Stimulated activated CD8-positive, alpha-beta memory T cell treated with anti-CD3 and anti-CD28 coated beads, Interleukin-2, amount 100 ng/mL, for 1 hour (primary cell): ENCODE measurements around the gene ELAVL1.
"Not testable (repeated sequence)": the region's sequence is repeated elsewhere in the genome, so short reads cannot be mapped to it uniquely, and the experiment has no call there.

Source experiments
- DNase-seq, 2 donors: peaks; one replicate each; pipeline ENCODE4 v3.0.0-alpha.2; 2020; ENCODE audit warnings: low read depth in 2 of 2

ELAVL1 gene

DNA sequence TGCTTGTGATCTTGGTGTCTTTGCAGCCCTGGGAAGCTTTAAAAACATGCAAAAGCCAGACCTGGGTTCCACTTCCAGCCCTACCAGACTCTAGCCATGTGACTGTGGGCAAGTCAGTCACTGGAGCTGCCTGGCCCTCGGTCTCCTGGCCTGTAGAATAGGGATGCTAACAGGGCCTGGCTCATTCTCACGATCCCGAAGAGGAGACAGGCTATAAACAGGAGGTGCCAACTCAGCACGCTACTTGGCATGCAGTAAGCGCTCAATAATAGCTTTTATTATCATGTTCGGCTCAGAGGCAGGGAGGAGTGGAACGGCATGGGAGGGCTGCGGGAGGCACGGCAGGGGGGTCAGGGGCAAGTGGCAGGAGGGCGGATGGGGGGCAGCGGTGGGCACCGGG, 81.2 kb downstream of the ELAVL1 start:
- no peak for DNase-seq

DNA sequence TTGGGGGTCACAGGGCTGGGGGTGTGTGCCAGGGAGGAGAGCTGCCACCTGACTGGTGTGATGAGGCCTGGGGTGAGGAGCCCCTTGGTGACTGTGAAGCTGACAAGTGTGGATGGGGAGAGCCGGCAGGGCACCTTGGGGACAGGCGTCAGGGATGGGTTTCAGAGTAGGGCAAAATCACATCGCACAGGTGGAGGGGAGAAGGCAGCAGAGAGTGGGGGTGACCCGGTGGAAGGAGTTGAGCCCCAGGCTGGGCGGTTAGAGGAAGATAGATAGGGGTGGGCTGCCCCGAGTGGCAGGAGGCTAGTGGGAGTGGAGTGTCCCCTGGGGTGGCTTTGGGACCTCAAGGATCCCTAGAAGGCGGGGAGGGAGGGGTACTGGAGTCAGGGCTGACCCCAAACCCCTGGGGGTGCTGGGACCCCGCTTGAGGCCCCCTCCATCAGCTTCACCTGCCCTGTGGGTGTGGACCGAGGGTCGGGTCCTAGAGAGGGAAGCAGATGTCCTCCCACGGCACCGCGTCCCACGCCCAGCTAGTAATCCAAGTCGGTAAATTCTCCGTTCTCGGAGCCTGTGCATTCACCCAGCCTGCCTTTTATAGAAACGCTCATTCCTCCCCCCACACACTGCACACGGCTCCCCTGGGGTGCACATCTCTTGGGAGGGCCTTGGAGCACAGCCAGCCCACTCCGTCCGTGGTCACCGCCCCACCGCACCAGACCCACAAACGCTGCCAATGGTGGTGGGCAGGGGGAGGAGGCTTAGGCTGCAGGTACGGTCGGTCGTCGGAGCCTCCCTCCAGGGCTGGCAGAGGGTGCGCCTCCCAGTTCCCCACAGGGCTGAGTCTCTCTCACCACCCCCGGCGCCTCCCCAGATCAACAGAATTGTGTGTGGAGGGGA, 81.9 kb downstream of the ELAVL1 start:
- DNase-seq, result no peak

DNA sequence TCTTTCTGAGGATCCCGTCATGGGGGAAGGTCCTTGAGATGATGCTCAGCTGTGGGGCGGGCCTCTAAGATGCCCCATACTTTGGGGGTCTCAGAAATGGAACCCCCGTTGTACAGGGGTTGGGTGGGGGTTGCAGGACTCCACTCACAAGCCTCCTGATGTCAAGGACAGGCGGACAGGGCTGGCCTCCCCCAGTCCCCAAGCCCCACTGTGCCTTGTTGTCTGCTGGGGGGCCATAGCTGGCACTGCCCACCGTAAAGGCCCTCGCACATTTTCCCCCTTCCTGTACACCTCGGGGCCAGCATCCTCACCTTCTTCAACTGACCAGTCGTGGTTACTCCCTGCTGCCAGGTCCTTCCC, 82.6 kb downstream of the ELAVL1 start:
- DNase-seq, result no peak

DNA sequence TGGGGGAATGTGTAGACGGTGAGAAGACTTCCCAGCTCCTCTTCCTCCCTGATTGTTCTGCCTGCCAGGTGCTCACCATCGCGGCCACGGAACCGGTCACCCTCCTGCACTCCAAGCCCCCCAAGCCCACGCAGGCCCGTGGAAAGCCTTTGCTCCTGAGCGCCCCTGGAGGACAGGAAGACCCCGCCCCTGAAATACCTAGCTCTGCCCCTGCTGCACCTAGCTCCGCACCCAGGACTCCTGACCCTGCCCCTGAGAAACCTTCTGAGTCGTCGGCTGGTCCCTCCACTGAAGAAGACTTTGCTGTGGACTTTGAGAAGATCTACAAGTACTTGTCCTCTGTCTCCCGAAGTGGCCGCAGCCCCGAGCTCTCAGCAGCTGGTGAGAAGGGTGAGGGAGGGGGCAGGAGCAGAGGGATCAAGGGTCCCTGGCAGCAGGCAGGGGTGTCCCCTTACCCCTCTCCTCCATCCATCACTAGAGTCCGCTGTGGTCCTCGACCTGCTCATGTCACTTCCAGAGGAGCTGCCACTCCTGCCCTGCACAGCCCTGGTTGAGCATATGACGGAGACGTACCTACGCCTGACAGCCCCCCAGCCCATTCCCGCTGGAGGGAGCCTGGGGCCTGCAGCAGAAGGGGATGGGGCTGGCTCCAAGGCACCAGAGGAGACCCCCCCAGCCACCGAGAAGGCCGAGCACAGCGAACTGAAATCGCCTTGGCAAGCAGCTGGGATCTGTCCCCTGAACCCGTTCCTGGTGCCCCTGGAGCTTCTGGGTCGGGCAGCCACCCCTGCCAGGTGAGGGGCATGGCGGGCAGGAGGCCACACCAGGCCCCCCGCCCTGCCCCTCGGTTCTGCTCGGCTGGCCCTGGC, 83.2 kb downstream of the ELAVL1 start:
- DNase-seq, result no peak

DNA sequence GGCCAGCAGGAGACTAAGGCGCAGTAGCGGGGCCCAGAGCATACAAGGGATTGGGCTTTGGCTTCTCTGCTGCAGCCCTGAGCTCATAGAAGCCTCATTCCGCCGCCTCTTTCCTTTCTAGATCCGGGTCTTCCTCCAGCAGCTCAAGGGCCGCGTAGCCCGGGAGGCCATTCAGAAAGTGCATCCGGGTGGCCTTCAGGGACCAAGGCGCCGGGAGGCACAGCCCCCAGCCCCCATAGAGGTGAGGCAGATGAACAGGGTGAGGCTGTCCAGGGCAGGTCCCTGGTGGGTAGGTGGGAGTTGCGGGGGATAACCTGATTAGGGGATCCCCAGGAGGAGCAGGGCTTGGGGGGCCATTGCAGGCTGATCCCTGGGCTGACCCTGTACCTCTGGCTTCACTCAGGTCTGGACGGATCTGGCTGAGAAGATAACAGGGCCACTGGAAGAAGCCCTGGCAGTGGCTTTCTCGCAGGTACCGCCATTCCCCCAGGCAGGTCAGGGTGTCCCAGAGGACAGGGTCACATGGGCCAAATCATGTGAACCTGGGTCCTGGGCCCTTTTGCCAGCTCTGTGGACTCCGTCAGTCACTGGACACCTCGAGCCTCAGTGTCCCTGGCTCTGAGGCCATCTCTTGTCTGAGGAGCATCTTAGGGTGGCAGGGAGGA, 84.0 kb downstream of the ELAVL1 start:
- DNase-seq, result no peak

DNA sequence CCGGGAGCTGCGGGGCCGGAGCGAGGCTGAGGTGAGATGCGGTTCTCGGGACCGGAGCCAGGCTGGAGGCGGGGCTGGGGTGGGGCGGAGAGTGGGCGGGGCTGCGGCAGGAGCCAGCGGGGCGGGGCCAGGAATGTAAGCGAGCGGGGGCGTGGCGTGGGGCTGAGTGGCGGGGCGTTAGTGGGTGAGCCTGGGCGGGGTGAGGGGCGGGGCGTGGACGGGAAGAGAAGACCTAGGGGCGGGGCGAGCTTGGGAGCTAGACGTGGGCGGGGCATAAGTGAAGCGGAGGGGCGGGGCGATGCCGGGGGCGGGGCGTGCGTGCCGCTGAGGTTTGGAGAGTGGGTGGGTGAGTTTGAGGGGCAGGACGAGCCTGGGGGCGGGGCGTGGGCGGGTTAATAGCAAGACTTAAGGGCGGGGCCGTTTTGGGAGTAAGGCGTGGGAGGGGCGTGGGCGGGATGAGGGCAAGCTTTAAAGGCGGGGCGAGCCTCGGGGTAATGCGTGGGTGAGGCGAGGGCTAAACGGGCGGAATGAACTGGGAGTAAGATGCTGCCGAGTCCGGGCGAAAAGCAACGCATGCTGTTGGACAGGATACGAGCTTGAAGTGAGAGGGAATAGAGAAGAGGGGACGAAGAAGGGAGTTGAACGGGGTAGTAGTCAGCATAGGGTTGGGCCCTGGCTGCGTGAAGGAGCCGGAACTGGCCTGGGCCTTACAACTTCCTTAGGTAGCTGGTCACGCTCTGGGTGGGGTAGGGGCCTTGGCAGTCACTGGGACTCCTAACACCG, 84.7 kb downstream of the ELAVL1 start:
- peak; percentile 99 to 100 for DNase-seq

DNA sequence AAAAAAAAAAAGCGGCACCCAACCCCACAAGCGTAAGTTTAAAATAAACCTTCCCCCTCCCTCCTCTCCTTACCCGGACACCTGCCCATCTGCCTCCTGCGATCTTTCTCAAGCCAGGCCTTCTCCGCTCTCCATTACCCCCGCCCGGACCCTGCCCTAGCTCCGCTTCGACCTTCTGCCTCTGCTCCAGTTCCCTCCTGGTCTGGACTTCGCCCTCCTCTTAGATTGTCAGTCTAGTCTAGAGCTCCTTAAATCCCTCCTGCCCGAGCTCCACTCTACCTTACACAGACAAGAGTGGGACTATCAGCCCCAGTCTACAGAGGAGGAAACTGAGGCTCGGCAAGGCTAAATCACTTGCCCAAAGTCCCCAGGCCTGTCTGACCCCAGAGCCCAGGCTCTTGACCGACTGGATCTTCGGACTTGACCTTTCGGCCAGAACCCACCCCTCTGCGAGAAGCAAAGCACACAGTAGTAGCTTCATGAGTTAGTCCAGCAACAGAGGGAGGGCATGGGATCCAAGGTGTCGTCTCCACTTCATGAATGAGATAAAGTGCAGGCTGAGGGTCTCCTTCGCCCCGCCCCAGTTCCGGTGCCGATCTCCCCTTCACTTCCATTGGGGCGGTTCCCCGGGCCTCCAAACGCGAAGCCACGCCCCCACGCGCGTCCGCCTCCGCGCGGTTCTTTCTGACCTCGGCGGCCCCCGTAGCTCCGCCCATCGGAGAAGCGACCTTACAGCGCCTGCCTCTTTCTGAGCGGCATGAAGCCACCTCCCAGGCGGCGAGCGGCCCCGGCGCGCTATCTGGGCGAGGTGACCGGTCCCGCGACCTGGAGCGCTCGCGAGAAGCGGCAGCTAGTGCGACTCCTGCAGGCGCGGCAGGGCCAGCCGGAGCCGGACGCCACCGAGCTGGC, 85.6 kb downstream of the ELAVL1 start, which contains the start of gene SNAPC2:
TSS of gene SNAPC2 (plus strand) at position 729 of the 909 bp plus-strand sequence. CDS start at position 758, 29 bp downstream.
- DNase-seq, result peak; percentile 92

DNA sequence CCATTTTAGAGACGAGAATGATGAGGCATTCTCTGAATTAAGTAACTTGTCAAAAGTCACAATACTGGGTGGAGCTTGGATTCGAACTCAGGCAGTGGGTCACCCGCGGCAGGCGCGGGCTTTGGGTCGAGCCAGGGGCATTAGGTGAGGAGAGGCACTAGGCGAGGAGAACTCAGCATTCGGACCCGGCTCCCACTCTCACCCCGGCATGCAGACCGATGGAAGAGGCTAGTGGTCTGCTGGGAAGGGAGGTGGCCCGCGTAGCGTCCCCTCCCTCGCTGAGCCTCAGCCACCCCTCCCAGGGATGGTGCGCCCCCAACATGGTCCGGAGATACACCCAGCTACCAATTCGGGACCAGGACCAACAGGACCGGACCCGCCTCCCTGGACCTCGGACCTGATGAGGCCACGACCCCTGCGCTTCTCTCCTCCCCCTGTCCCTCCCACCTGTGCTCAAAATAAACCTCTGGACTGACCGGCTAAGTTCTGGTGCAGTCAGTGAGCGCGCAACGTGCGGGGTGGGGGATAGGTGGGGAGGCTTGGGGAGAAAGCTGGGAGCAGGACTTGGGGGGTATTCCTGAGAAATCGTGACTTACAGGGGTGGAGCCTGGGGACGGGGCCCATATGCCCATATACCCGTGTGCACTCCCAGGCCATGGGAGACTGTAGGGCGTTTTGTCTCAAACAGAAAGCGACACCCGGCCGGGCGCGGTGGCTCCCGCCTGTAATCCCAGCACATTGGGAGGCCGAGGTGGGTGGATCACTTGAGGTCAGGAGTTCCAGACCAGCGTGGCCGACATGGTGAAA, 86.6 kb downstream of the ELAVL1 start:
- no peak for DNase-seq

DNA sequence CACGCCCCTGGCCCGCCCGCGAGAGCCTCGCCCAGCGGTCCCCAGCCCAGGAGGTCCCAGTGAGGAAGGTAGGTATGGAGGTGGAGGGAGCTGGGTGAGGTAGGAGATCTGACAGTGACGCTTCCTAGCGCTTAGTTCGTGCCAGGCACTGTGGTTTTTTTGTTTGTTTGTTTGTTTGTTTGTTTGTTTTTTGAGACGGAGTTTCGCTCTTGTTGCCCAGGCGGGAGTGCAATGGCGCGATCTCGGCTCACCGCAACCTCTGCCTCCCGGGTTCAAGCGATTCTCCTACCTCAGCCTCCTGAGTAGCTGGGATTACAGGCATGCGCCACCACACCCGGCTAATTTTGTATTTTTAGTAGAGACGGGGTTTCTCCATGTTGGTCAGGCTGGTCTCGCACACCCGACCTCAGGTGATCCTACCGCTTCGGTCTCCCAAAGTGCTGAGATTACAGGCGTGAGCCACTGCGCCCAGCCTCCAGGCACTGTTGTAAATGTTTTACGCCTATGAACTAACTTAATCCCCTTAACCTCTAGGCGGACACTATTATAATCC, 87.3 kb downstream of the ELAVL1 start:
- DNase-seq, result not testable (repeated sequence)

DNA sequence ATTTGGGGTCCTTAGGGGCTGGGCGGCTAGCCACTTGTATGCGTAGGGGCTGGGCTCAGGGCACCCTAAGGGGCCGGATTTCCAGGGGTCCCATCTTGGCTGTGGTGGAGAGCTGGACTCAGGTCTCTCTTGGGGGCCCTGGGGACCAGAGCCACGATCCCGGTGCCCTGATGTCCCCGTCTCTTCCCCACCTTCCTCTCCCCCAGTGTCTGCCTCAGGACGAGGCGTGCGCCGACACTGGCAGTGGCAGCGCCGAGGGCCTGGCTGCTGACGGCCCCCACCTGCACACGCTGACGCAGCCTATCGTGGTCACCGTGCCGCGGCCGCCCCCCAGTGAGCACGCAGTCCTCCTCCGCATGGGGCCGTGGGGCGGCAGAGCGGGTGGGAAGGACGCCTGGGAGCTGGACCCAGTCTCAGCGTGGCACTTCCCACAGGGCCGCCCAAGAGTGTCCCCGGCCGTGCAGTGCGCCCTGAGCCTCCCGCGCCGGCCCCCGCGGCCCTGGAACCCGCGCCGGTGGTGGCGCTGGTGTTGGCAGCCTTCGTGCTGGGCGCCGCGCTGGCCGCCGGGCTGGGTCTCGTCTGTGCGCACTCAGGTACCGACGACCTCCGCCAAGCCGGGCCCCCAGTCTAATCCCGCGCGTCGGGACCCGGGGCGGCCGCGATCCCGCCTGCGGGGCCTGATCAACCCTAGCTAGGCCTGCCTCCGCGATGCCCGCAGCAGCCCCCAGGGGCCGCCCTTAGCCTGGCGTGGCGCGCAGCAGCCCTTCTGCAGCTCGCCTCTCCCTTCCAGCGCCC, 88.0 kb downstream of the ELAVL1 start:
- DNase-seq, result no peak

DNA sequence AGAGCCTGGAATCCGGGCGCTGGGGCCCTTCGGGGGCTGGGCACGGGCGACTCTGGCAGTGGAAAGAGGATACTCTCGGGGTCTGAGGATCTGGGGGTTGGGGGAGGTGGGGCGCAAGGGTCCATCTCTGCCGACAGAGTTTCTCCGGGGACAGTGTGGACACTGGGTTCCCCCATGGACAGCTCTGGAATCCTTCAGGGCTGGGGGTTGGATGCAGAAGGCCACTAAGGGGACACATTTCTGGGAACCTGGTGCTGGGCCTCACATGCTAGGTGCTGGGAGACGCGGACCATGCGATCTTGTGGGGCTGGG, 88.5 kb downstream of the ELAVL1 start:
- no peak for DNase-seq

DNA sequence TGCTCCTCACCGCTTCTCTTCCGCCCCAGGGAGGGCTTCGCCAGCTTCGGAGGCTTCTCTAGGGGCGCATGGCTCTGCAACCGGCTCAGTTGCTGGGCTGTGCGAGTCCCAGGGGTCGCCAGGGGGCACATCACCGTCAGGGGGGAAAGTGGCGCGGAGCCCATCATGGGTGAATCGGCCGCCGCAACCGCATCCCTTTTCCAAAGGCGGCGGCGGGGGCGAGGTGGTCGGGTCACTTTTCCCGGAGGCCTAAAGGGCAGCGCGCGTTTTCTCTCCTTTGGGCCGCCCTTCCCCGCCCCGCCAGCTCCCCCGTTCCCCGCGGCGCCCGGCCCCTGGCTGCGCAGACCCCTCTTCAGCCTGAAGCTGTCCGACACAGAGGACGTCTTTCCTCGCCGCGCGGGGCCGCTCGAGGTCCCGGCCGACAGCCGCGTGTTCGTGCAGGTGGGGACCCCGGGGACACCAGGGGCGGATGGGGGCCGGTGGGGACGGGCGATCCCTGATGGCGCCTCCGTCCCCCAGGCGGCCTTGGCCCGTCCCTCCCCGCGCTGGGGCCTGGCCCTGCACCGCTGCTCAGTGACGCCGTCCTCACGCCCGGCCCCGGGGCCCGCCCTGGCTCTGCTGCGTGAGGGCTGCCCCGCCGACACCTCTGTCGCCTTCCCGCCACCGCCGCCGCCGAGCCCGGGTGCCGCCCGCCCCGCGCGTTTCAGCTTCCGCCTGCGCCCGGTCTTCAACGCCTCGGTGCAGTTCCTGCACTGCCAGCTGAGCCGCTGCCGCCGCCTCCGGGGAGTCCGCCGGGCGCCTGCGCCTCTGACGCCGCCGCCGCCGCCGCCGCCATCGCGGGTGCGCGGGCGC, 89.1 kb downstream of the ELAVL1 start:
- no peak for DNase-seq

DNA sequence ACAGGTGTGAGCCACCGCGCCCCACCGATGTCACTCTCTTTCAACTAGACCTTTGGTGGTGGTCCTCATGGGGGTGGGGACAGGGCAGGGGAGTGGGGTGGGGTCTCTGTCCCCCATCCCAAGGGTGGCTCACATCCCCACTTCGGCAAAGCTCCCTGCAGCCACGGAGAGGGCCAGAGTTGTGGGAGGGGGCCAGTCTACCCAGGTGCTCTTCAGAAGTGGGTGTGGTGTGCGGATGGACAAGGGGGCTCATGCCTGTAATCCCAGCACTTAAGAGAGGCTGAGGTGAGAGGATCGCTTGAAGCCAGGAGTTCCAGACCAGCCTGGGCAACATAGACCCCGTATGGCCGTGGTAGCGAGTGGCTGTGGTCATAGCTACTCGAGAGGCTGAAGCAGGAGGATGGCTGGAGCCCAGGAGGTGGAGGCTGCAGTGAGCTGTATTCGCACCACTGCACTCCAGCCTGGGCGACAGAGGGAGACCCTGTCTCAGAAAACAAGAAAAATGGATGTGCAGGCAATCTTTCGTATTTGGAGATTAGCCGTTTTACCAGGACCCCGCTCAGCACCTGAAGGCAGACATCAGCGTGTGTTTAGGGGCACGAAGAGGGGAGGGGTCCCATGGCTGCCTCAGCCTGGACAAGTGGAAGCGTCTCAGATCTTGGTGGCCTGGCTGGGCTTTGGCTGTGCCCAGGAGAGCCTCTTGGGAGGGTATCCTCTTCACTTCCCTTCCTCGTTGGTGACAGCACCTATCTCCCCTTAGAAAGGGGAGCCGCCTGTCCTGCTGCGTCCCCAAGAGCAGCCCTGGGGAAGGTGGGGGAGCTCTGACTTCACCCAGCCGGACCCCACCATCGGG, 90.0 kb downstream of the ELAVL1 start:
- DNase-seq, result no peak

DNA sequence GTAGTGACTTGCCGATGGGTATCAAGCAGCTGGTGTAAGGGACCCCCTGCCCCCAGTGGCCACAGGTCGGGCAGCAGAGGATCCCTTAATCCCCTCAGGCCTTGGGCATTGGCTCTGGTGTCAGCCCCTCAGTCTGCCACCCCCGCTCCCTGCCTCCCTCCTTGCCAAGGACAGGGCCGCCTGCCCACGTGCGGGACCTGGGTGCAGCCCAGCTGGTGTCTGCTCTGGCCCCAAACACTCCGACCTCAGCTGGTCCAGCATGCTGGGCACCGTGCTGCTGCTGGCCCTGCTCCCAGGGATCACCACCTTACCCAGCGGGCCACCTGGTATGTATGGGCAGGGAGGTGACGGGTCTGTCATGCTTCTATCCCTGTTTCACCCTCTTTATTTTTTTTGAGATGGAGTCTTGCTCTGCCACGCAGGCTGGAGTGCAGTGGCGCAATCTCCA, 90.8 kb downstream of the ELAVL1 start, which contains the start of gene TGFBR3L:
TSS of gene TGFBR3L (plus strand) at position 233 of the 448 bp plus-strand sequence.
- no peak for DNase-seq

DNA sequence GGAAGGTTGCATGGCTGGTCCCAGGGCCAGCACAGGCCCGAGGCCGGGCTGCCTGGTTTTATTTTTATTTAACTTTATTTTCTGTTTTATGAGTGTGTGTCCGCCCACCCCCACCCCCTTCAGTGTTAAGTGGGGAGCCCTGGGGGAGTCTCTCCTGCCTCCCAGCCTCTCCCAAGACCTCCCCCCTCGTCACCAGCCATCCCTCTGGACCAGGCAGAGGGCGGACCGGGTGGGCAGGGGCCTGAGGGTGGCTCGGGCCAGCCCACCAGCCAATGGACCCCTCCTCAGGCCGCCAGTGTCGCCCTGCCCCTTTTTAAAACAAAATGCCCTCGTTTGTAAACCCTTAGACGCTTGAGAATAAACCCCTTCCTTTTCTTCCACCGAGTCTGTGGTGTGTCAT, 91.3 kb downstream of the ELAVL1 start:
- DNase-seq, result no peak

DNA sequence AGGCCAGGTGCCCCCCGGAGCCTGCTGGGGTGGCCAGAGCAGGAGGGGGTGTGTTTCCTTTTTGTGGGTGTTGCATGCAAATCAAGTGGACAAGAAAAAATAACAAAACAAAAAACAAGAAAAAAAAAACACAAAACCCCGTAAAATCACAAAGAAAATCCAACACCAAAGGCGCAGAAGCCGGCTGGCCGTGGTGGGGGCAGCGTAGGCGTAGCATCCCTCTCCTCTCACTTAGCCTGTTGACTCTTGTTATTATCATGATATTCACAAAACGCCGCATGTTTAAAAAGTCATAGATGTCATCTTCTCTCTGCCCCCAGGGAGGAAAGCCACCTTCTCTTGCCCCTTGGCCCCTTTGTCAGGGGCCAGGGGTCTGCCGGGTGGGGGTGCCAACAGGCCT, 91.8 kb downstream of the ELAVL1 start:
- no peak for DNase-seq
